ENCODE results near the gene GALNT2. TPM values are rescaled to one million over a fixed set of nuclear protein-coding genes. Genes with fewer than 3 reads are reported as not detected.

The GALNT2 gene
- total RNA-seq, 1 donor from 2014 or later, result 60.7 TPM

- H3K4me3 ChIP-seq (ENCODE audit: low read depth, low read length), result no peak overlapping the region
- H3K27me3 ChIP-seq (ENCODE audit: control insufficient read depth, insufficient read depth, low read length), result no peaks in the 10 kb centered on the region
- no peak for DNase-seq (ENCODE audit: low read depth)
- no peak for TF ChIP-seq CTCF (IDR thresholded peaks at IDR 0.05; ENCODE audit: insufficient read depth, low read length, poor library complexity, severe bottlenecking)
- no peaks in the 10 kb centered on the region for H3K36me3 ChIP-seq (ENCODE audit: control insufficient read depth, insufficient read depth, low read length)
These were observed 139.2 kb downstream of the GALNT2 start for GRCh38 chr1:230206207-230206606.

GRCh38 chr1:230206976-230207375, 139.9 kb downstream of the GALNT2 start:
- no peak overlapping the region for H3K4me3 ChIP-seq (ENCODE audit: low read depth, low read length)
- TF ChIP-seq CTCF (IDR thresholded peaks at IDR 0.05; ENCODE audit: insufficient read depth, low read length, poor library complexity, severe bottlenecking), result no peak
- no peaks in the 10 kb centered on the region for H3K27me3 ChIP-seq (ENCODE audit: control insufficient read depth, insufficient read depth, low read length)
- DNase-seq (ENCODE audit: low read depth), result no peak
- H3K36me3 ChIP-seq (ENCODE audit: control insufficient read depth, insufficient read depth, low read length), result no peaks in the 10 kb centered on the region

GRCh38 chr1:230207598-230207997, 140.6 kb downstream of the GALNT2 start:
- DNase-seq (ENCODE audit: low read depth), result no peak
- TF ChIP-seq CTCF (IDR thresholded peaks at IDR 0.05; ENCODE audit: insufficient read depth, low read length, poor library complexity, severe bottlenecking), result no peak
- no peaks in the 10 kb centered on the region for H3K36me3 ChIP-seq (ENCODE audit: control insufficient read depth, insufficient read depth, low read length)
- H3K4me3 ChIP-seq (ENCODE audit: low read depth, low read length), result no peak overlapping the region
- no peaks in the 10 kb centered on the region for H3K27me3 ChIP-seq (ENCODE audit: control insufficient read depth, insufficient read depth, low read length)

GRCh38 chr1:230208619-230209261, 141.7 kb downstream of the GALNT2 start:
- no peaks in the 10 kb centered on the region for H3K36me3 ChIP-seq (ENCODE audit: control insufficient read depth, insufficient read depth, low read length)
- DNase-seq (ENCODE audit: low read depth), result no peak
- H3K27me3 ChIP-seq (ENCODE audit: control insufficient read depth, insufficient read depth, low read length), result no peaks in the 10 kb centered on the region
- H3K4me3 ChIP-seq (ENCODE audit: low read depth, low read length), result no peak overlapping the region
- no peak for TF ChIP-seq CTCF (IDR thresholded peaks at IDR 0.05; ENCODE audit: insufficient read depth, low read length, poor library complexity, severe bottlenecking)

GRCh38 chr1:230210326-230210980, 143.4 kb downstream of the GALNT2 start:
- H3K36me3 ChIP-seq (ENCODE audit: control insufficient read depth, insufficient read depth, low read length), result no peaks in the 10 kb centered on the region
- DNase-seq (ENCODE audit: low read depth), result no peak
- H3K27me3 ChIP-seq (ENCODE audit: control insufficient read depth, insufficient read depth, low read length), result no peaks in the 10 kb centered on the region
- TF ChIP-seq CTCF (IDR thresholded peaks at IDR 0.05; ENCODE audit: insufficient read depth, low read length, poor library complexity, severe bottlenecking), result no peak
- no peak overlapping the region for H3K4me3 ChIP-seq (ENCODE audit: low read depth, low read length)

GRCh38 chr1:230210981-230211336, 143.9 kb downstream of the GALNT2 start:
- no peak for TF ChIP-seq CTCF (IDR thresholded peaks at IDR 0.05; ENCODE audit: insufficient read depth, low read length, poor library complexity, severe bottlenecking)
- no peaks in the 10 kb centered on the region for H3K36me3 ChIP-seq (ENCODE audit: control insufficient read depth, insufficient read depth, low read length)

More at GRCh38 chr1:230210981-230211336, 143.9 kb downstream of the GALNT2 start:
- Histone ChIP-seq H3K4me3 (ENCODE audit: low read depth, low read length) (no peak overlapping the region), H3K27me3 (ENCODE audit: control insufficient read depth, insufficient read depth, low read length) (no peaks in the 10 kb centered on the region)
- no peak for DNase-seq (ENCODE audit: low read depth)

All from kidney epithelial cell (primary cell).